Stimulated activated CD4-positive, alpha-beta T cell treated with anti-CD3 and anti-CD28 coated beads, Interleukin-2, amount 100 ng/mL, for 48 hours (primary cell): ENCODE data around the gene ZNF438.
"Not testable (repeated sequence)": the region's sequence is repeated elsewhere in the genome, so short reads cannot be mapped to it uniquely, and the experiment has no call there.

ENCODE experiments used
- DNase-seq, 2 donors: peaks; one replicate each; pipeline ENCODE4 v3.0.0-alpha.2; 2020

ZNF438 gene

DNA sequence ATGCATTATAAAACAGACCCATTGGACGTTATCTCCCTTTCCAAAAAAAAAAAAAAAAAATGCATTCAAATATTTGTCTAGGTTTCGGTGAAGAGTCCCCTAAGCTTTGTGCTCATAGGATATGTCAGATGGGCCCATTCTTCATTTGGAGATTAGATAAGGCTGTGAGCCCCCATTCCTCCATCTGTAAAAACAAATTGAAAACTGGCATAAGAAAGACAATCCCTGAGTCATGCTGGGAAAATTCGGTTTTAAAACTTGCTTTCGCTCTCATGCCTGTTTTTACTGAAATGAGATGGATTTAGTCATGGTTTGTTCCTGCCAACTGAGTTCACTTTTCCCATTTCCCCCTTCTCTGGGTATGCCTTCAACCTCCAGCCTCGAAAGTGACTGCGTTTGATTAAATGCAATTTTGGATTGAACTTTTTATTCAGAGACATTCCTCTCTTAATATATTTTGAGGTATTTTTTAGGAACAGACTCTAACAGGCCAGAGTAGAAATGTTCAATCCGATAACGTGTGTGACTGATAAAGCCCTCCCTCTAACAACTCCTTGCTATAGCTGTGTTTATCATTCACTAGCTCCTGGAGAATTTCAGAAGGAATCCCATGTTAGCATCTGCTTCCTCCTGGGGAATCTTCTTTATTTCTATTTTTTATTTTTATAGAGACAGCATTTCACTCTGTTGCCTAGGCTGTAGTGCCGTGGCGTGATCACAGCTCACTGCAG, 211.2 kb downstream of the ZNF438 start:
- no peak for DNase-seq

DNA sequence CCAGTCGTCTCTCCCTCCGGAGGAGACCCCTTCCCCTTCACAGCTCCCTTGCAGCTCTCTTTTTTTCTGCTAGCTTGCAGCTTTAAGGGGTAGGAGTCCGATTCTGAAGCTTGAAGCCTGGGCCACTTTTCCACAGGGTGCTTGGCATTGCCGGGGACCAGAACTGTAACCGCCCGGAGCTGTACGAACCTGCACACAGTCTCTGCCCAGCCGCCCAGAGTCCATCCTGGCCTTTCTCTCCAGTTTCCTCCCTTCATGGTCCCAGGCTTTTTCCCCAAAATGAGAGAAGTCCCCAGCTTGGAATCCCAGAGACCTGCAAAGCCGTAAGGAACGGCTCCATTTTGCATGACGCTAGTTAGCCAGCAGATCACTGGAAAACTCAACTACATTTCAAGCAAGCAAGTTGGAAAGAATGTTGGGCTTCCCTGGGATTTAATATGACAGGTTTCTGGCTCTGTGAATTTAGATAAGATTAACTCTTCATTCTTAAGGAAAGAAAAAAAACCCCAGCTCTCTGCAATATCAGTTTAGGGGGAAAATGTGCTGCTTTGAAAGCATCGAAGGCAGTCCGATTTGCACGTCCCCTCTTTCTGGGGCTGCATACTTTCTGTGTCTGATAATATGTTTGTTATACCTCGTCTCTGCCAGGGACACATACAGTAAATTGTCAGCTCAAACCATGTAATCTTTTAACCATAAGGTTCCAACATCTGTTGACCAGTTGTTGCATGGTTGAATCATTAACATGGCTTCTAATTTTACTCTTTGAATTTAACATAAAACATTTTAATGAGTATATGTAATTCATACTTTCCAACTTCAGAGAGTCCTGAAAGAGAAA, 212.1 kb downstream of the ZNF438 start:
- DNase-seq, result no peak

DNA sequence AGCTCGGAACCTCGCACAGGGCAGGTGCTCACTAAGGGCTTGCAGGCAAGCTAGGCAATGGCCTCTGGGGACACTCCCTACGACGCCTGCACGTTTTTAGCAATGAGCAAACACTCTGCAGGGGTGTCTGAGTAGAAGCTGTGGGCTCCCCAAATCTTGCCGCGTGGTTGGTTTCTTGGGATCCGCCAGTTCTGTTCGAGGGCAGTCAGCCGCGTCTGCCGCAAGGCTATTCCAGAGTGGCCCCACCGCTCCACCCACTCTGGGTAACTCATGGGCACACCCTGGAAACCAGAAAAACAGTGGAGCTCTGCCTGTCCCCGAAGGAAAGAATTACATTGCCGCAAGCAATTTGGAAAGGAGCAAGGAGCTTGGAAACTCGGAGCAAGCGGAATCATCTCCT, 212.8 kb downstream of the ZNF438 start:
- no peak for DNase-seq

DNA sequence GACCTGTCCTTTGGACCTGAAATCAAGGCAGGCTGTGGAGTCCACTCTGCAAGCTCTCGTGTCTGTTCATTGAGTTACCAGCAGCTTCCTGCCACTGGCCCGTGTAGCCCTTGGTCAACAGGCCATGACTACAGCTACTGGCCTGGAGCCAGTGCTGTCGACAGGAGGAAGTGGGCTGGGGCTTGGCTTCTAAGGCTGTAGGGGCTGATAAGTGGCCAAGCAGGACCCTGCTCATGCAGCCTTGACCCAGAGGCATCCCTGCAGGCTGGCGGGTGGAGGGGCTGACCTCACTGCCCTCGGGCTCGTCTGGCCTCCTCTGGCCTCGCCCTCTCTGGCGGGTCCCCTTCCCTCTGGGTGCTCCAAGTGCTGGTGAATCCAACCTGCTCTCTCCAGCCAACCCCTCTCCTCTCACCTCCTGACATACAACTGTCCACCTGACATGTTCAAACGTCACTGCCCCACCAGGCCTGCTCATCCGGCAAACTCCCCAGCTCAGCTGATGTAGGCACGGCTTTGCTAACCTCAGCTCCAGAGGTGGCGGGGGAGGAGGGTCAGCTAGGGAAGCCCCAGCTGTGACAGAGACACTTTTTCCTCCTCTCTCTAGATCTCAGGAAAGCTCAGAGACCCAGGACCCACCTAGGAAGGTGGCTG, 213.5 kb downstream of the ZNF438 start:
- DNase-seq, result no peak

DNA sequence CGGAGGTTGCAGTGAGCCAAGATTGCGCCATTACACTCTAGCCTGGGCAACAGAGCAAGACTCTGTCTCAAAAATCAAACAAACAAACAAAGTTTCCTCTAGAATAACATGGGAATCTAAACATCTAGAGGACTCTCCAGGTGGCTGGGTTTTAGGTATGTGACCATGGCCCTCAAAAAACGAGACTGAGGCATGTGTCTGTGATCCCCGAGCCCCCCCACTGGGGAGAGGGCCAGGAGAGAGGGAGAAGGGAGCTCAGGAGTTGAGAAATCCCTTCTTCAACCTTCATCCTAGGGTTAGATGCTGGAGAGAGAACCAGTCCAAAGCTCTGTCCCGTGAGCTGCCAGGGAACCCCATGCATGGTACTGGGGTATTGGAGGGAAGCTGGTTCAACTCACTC, 214.1 kb downstream of the ZNF438 start:
- DNase-seq, result no peak

DNA sequence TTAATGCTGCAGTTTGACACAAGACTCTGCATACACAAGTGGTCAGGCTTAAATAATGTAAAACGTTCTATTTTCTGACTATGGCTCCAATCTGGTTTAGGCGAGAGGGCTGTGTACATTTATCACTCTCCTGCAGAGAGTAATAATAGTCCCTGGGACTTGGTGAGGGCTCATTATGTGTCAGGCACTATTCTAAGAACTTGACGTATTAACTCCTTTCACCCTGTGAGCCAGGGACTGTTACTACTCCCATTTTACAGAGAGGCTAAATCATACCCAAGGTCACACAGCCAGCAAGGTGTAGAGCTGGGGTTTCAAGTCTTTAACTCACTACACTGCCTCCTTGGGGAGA, 214.9 kb downstream of the ZNF438 start:
- DNase-seq, result no peak

DNA sequence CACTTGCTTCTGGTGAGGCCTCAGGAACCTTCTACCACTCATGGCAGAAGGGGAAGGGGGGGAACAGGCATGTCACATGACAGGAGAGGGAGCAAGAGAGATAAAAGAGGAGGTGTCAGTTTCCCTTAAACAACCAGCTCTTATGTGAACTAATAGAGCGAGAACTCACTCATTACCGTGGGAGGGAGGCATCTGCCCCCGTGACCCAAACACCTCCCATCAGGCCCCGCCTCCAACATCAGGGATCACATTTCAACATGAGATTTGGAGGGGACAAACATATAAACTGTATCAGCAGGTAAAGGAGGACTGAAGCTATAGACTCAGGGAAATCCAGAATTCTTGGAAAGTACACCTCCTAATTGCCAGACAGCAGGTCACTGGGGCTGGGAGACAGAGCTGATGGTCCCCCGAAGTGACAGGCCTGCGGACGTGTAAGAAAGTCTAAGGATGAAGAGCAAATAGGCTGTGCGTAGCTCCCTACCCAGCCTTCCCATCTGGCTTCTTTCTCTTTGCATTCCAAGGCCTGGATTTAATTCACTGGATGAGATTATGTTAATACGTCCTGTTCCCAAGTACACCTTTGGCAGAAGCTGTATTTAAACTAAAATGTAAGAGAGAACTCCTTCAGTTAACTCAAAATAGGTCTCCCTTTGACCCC, 215.4 kb downstream of the ZNF438 start:
- DNase-seq, result no peak

DNA sequence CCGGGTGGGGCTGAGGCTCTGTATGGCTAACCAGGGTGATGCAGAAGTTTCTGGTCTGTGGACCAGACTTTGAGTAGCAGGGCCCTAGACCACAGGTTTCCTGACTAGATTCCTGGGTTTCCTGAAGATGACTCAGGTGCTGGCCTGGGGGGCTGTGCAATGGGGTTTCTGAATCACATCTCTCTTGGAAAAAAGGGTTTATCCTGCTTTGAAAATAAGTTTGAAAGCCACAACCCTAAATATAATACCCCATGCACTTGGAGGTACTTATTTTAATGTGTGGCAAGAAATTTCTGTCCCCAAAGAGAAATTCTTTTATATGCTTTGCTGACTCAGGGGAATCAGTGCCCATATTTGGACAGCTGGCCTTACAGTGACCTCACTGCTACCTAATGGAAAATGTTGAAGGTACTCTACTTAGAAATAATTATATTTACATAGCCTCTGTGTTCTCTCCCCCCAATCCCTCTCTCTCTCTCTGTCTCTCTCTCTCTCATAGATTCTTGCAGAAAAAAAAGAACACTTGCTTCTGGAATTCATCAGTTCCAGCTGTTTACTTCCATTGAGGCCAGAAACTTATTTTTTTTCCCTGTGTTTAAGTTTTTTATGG, 217.7 kb downstream of the ZNF438 start:
- no peak for DNase-seq

DNA sequence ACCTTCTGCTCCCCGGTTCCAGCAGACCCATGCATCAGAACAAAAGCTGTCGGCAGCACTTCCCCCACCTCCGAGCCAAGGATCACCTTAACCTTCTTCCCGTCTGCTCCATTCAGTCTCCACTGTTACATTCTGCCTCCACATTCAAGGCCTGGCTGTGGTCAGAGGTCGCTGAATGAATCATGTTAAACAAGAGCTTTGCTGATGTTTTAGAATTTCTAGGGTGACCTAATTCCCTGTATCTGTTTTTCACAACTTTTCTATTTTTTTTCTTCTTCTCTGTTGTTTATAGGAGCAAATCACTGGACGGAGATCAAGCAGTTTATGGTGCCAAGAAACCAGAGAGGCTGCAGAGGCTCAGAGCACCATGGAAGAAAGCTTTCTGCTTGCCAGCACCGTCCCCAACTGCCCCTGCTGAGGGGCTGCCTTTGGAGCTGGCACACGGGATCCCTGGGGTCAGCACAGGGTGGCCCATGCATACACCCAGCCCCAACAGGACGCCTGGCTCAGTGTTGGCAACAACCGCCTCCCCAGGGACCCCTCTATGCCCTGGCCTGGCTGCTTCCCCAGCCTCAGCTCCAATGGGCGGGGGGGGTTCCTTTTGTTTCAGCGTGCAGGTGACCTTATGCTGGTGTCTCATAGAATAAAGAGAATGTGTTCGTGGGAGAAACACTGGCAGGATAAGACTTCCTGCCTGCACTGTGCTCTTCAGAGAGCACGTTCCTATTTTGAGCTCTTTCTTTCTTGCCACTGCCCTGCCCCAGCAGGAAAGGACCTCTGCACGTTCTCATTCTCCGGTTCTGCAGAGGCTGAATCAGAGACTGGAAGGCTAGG, 219.4 kb downstream of the ZNF438 start:
- DNase-seq, result no peak

DNA sequence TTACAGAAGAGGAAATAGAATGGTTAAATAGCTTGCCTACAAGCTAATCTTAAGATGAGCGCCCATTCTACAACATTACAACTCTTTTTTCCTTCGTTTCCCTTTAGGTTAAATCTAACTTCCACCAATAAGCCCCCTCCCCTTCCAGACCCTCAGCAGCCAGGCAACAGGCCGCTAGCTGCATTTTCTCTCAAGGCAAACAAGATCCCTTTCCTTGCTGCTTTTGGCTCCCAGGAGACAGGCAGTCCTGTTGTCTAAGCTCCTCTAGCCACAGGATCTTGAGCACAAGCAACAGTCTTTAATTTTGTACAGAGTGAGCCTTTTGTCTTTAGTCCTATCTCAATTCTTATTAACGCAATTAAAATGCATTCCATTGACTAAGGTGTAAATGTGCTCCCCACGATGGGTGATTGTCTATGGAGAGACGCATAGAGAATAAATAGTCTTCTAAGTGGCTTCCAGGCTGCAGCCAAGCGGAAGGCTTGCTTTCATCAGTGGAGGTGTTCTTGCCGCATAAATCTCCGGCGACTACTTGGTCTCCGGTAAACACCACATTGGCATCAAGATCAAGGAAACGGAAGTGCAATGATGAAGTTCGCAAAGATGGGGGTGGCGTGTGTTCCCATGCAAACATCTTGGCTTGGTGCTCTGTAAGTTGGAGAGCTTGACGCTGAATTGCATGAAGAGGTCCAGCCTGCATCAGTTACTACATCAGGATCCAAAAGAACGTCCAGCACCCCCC, 220.2 kb downstream of the ZNF438 start:
- DNase-seq, result no peak

DNA sequence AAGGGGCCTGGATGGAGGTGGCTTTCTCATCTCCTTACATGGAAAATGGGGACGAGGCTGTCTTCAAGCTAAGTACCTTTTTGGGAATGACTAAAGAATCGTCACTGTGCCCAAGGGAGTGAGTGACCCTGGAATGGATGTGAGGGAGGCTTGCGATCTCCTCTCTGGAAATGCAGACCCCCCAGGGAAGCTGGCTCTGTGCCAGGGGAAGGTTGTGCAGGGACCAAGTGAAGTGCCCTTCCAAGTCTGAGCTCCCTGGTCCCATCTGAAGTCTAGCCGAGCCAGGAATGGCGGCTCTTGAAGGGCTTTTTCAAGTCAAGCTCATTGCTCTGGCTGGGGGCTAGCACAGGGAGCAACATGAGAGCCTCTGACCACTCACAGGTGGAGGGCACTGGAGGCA, 221.2 kb downstream of the ZNF438 start:
- no peak for DNase-seq

DNA sequence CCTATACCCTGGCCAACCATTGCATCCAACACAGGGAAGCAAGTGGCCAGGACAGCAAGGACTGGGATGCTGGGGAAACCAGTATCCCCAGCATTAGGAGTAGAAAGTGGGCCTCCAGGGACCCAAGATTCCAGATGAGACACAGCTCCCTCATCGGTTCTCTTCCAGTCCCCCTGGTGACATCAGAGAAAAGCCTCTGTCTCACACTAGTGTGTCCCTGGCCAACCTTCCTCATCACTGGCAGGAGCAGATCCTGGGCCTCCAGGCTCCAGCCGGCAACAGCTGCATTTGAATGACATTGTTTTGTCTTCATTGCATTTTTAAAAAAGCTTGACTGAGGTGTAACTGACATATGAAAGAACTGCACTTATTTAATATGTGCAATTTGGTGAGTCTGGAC, 224.8 kb downstream of the ZNF438 start:
- no peak for DNase-seq

DNA sequence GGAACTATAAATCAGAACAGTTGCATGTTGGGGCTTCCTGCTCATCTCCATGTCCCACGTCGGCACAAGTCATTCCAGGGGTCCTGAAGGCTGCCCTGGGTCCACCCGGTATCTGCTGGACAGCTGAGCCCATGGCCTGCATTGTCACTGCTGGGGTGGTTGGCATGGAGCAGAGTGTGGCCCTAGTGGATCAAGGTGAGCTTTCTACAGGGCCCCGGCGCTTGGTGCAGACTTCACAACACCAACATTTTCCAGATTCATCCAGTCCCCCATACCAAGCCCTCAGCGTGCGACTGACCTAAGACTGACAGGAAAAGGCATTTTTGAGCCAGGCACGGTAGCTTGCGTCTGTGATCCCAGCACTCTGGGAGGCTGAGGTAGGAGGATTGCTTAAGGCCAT, 226.6 kb downstream of the ZNF438 start:
- DNase-seq, result no peak

DNA sequence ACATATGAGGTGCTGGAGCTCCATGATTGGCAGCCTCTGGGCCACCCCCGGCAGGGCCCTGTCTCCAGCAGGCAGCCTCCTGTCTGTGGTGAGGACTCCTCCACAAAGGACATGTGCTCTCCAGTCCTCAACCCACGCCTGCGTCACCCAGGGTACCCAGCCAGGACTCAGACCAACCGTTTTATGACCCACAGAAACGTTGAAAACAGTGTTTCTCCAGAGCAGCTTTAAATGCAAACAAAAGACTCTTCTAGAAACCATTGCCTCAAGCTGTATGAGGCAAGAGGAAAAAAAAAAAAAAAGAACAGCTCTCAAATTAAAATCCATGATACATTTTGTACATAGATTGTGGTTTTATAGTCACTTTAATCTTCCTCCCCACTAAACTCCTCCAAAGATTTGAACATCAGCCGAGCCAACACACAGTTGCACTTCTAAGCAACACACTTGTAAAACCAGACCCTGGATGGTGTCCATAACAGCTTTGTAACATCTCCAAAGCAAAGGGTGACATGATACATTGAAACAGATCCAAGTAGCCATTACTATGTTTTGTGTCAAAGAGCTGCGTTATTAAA, 227.1 kb downstream of the ZNF438 start:
- DNase-seq, result no peak

DNA sequence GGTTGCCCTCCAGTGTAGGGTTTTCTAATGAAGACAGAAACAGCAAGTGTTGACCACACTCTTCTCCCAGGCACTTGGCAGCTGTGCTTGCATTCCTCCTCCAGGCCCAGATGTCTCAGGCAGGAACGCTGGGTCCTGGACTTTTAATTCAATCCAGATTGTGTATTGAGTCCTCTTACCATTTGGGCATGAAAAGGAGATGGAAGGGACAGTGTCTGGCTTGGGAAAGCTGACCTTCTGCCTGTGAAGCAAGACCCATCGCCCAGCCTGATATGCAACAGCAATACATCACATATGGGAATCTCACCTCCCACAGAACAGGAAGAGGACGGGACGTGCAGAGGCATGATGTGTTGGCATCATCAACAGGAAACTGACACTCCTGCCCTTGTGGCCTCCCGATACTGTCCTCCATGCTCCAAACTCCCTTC, 227.8 kb downstream of the ZNF438 start:
- no peak for DNase-seq

DNA sequence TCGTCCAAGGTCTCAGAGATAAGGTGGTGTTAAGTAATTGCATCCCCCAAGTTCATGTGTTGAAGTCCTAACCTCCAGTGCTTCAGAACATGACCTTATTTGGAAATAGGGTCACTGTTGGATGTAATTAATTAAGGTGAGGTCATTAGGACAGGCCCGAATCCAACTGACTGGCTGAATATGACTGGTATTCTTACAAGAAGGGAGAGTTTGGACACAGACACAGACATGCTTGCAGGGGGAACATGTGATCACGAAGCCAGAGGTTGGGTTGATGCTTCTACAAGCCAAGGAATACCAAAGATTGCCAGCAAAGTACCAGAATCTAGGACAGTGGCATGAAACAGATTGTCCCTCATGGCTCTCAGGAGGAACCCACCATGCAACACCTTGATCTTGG, 228.6 kb downstream of the ZNF438 start:
- DNase-seq, result no peak

DNA sequence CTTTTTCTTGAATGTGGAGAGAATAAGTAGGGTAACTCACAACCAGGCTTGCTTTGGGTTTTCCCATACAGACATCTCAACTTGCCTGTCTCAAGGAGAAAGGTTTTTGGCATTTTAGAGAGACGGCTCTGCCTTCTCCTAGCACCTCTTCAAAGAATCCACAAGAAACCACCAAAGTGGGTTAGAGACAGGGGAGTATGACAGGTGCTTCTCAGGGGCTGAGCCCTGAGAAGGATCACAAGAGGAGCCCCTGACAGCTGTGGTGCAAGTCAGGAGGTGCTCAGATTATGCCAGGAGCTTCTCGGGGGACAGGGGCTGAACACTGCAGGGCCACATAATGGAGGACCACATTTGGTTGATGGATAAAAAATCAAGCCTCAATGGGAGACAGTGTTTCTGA, 231.3 kb downstream of the ZNF438 start:
- DNase-seq, result no peak

DNA sequence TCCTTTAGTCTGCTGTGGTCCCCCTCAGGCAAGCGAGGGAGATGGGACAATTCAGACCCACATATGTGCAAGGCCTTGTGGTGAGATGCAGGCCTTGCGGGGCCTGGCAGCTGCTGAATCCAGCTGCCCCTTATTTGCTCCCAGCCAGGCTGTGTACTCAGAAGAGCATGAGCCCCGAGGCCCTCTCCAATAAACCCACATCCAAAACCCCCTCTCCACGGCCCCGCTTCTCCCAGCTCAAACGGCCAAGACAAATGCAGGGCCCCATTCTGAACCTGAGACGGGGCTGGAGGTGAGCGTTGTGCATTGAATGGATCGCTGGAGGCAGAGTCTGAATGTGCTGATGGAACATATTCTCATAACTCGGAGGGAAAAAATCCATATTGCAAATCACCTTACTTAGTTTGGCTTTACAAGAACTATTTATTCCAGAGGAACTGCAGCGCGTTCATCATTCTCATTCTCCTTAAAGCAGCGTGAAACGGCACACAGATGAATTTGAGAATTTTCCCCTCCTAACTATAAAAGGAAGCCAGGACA, 232.9 kb downstream of the ZNF438 start:
- no peak for DNase-seq

DNA sequence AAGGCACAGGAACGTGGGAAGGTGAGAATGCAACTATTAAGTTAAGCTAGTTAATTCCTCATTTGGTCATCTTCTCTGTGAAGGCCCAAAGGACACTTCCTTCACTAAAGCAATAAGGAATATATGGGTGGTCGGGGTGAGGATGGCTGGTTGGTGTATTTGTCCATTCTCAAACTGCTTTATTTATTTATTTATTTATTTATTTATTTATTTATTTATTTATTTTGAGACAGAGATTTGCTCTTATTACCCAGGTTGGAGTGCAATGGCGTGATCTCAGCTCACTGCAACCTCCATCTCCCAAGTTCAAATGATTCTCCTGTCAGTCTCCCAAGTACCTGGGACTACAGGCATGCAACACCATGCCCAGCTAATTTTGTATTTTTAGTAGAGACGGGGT, 236.6 kb downstream of the ZNF438 start:
- not testable (repeated sequence) for DNase-seq
